NCI-H1092 treated with DMSO at 0.1 percent for 48 hours (cell line): ENCODE measurements around the gene BICD2.

Source experiments
- DNase-seq: peaks from one replicate; lab custom pipeline; 2025; lab: John Stamatoyannopoulos, UW

BICD2 gene

GRCh38 chr9:92668746-92669526, 95.7 kb downstream of the BICD2 start:
- DNase-seq = no peak

- no peak for DNase-seq
These were observed 97.6 kb downstream of the BICD2 start for GRCh38 chr9:92666912-92667532.

- DNase-seq = no peak
These were observed 98.4 kb downstream of the BICD2 start for GRCh38 chr9:92666236-92666635.

GRCh38 chr9:92665836-92666235, 98.8 kb downstream of the BICD2 start:
- DNase-seq = no peak

- peak; percentile 23 for DNase-seq
These were observed 100.1 kb downstream of the BICD2 start for GRCh38 chr9:92664394-92665152.

GRCh38 chr9:92663951-92664350, 100.7 kb downstream of the BICD2 start:
- no peak for DNase-seq

GRCh38 chr9:92663126-92663525, 101.5 kb downstream of the BICD2 start:
- no peak for DNase-seq

- DNase-seq = peak; percentile 19
These were observed 102.9 kb downstream of the BICD2 start for GRCh38 chr9:92661743-92662142.
